HepG2 (cell line): Measurements from ENCODE around the gene ATRIP. TPM values are rescaled to one million over a fixed set of nuclear protein-coding genes. Genes with fewer than 3 reads are reported as not detected.

Experiments used
- ARHGAP35 ChIP-seq: sonication (generic); formaldehyde crosslinking; IDR thresholded peaks from 2 replicates; pipeline ENCODE4 v1.9.0; 2022; ENCODE audit warnings: mild to moderate bottlenecking, inconsistent platforms, moderate library complexity, missing genetic modification reagents, borderline replicate concordance
- CREBL2 ChIP-seq: sonication (generic); formaldehyde crosslinking; IDR thresholded peaks from 2 replicates; pipeline ENCODE4 v1.8.1; 2023; ENCODE audit warnings: missing genetic modification reagents, mild to moderate bottlenecking, borderline replicate concordance
- FOXJ3 ChIP-seq: sonication (generic); formaldehyde crosslinking; IDR thresholded peaks from 2 replicates; pipeline ENCODE4 v1.4.0; 2020; ENCODE audit warnings: missing genetic modification reagents, mild to moderate bottlenecking, borderline replicate concordance
- IRF2 ChIP-seq: IDR thresholded peaks from 2 replicates; pipeline ENCODE4 v1.6.1; 2018; ENCODE audit warnings: missing genetic modification reagents, missing compliant biosample characterization
- LBX2 ChIP-seq: sonication (generic); formaldehyde crosslinking; IDR thresholded peaks from 2 replicates; pipeline ENCODE4 v1.5.0; 2020; ENCODE audit warnings: missing genetic modification reagents, mild to moderate bottlenecking, borderline replicate concordance
- NR2C2 ChIP-seq: sonication (generic); formaldehyde crosslinking; IDR thresholded peaks from 2 replicates; pipeline ENCODE4 v1.4.0; 2020; ENCODE audit warnings: missing genetic modification reagents, mild to moderate bottlenecking, moderate library complexity, borderline replicate concordance
- PBX2 ChIP-seq: IDR thresholded peaks from 2 replicates; pipeline ENCODE4 v1.6.1; 2016; ENCODE audit warnings: control low read depth
- PITX1 ChIP-seq: sonication (generic); formaldehyde crosslinking; IDR thresholded peaks from 2 replicates; pipeline ENCODE4 v1.5.1; 2020; ENCODE audit warnings: mild to moderate bottlenecking, missing genetic modification reagents
- PRDM4 ChIP-seq: sonication (generic); formaldehyde crosslinking; IDR thresholded peaks from 2 replicates; pipeline ENCODE4 v1.9.0; 2021; ENCODE audit warnings: missing genetic modification reagents, borderline replicate concordance
- SPEN ChIP-seq: sonication (generic); formaldehyde crosslinking; IDR thresholded peaks from 2 replicates; pipeline ENCODE4 v1.5.1; 2020; ENCODE audit warnings: low read depth, mild to moderate bottlenecking, missing genetic modification reagents
- THAP7 ChIP-seq: sonication (generic); formaldehyde crosslinking; IDR thresholded peaks from 2 replicates; pipeline ENCODE4 v1.8.1; 2023; ENCODE audit warnings: mild to moderate bottlenecking, missing genetic modification reagents
- ZBTB34 ChIP-seq: sonication (generic); formaldehyde crosslinking; IDR thresholded peaks from 2 replicates; pipeline ENCODE4 v1.8.0; 2022; ENCODE audit warnings: mild to moderate bottlenecking, missing genetic modification reagents
- ZEB1 ChIP-seq: IDR thresholded peaks from 2 replicates; pipeline ENCODE4 v1.6.1; 2012; ENCODE audit warnings: mild to moderate bottlenecking, low read depth, inconsistent platforms; ENCODE audit not compliant: insufficient replicate concordance
- ZNF687 ChIP-seq: sonication (generic); formaldehyde crosslinking; IDR thresholded peaks from 2 replicates; pipeline ENCODE4 v1.5.1; 2020; ENCODE audit warnings: mild to moderate bottlenecking, missing genetic modification reagents, moderate library complexity
- polyA plus RNA-seq, 8 experiments: library from polyadenylated mRNA; depleted of rRNA in 3 of 8; stranded (reverse) in 7 of 8; unstranded in 1 of 8; fragments of >200 nt; fragmentation: Illumina TruSeq in 4 of 8; extraction: Trizol in 4 of 8; gene quantifications; 2 replicates each; pipeline versions ENCODE4 v1.2.1 to v1.2.3, GENCODE V29; 2011 to 2016; ENCODE audit warnings: low read depth in 4 of 8, missing spikeins in 1 of 8, mixed read lengths in 1 of 8; ENCODE audit not compliant: insufficient read depth in 1 of 8
- total RNA-seq, 5 experiments: library from RNA; depleted of rRNA; stranded (reverse); fragments of >200 nt; fragmentation: Illumina TruSeq; extraction: Trizol; gene quantifications; 2 replicates each; pipeline ENCODE4 v1.2.3, GENCODE V29; 2016; ENCODE audit warnings: low read depth in 1 of 5

ATRIP gene
- total and polyA plus RNA-seq, 2 of the 13 experiments (the other 11 are each of a cell fraction or from before 2014, with no cell fraction given): 5.1 to 12.5 TPM

- no peak for TF ChIP-seq FOXJ3 (CRISPR knock-in tag)
- TF ChIP-seq ZNF687 (CRISPR knock-in tag): peak; percentile 93
- TF ChIP-seq ARHGAP35 (CRISPR knock-in tag): peak; percentile 94
- no peak for TF ChIP-seq PBX2 (CRISPR knock-in tag)
- TF ChIP-seq ZEB1: peak; percentile 49
- TF ChIP-seq PITX1 (CRISPR knock-in tag): peak; percentile 57; the same call in 1 of the 2 replicates
- no peak for TF ChIP-seq PRDM4 (CRISPR knock-in tag)
- TF ChIP-seq IRF2 (CRISPR knock-in tag): peak; percentile 50; the same call in 1 of the 2 replicates
- TF ChIP-seq LBX2: peak; percentile 85
- no peak for TF ChIP-seq ZBTB34
- TF ChIP-seq THAP7 (CRISPR knock-in tag): 0 out of 2 replicates have a peak, but pooled peaks have one; percentile 23
- peak; percentile 88 for TF ChIP-seq SPEN
- peak; percentile 82 for TF ChIP-seq NR2C2 (CRISPR knock-in tag)
- no peak; the same call in 1 of the 2 replicates for TF ChIP-seq CREBL2
Observed at GRCh38 chr3:48446425-48447193, at the start of gene ATRIP (continued).
